ENCODE measurements around the gene USP36.

DNA sequence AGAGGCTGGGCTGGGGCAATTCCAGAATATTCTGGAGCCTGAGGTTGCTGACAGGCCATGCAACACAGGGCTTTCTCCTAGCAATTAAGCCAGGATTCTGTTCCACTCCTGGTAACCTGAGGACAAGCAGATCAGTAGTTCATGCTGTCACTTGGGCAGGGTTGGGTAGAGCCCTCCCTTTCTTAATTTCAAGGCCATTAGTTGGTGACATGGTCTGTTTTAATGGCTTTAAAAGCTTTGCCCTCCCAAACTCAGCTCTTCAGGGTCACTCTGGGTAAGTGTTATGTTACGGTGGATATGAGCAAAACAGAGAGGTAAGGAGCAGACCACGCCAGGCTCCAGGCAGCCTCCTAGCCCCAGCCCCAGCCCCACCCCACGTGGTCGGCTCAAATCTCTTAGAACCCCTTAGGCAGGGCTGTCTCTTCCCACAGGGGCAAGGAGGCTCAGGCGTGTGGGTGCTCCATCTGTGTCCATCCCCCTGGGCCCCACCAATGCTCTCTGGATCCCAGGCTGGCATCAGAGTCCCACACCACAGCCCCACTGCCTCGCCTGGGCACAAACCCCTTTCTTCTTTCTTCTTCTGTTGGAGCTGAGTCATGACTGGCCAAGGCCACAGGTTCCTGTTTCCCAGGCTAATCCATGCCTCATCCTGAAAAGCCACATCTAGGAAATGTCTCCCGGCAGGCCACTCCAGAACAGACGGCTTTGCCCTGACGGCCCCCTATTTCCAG lies 34.9 kb upstream of the USP36 start:
- TF ChIP-seq, protein P1, sequence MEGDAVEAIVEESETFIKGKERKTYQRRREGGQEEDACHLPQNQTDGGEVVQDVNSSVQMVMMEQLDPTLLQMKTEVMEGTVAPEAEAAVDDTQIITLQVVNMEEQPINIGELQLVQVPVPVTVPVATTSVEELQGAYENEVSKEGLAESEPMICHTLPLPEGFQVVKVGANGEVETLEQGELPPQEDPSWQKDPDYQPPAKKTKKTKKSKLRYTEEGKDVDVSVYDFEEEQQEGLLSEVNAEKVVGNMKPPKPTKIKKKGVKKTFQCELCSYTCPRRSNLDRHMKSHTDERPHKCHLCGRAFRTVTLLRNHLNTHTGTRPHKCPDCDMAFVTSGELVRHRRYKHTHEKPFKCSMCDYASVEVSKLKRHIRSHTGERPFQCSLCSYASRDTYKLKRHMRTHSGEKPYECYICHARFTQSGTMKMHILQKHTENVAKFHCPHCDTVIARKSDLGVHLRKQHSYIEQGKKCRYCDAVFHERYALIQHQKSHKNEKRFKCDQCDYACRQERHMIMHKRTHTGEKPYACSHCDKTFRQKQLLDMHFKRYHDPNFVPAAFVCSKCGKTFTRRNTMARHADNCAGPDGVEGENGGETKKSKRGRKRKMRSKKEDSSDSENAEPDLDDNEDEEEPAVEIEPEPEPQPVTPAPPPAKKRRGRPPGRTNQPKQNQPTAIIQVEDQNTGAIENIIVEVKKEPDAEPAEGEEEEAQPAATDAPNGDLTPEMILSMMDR (IDR thresholded peaks at IDR 0.05): no peak
- no peak for TF ChIP-seq POLR2A (IDR thresholded peaks at IDR 0.05)

Measured in prostate gland (tissue), 2 donors.